Mucosa of descending colon (tissue), 3 donors: Measurements from ENCODE around the gene GLTP. TPM values are rescaled to one million over a fixed set of nuclear protein-coding genes. Genes with fewer than 3 reads are reported as not detected.
"Not testable (repeated sequence)": the region's sequence is repeated elsewhere in the genome, so short reads cannot be mapped to it uniquely, and the experiment has no call there.

Experiments used
- ATAC-seq: fragments of 200-7000 bp; cut with Tn5 transposase; one replicate; pipeline ENCODE4 v1.9.1; 2020; ENCODE audit warnings: mild to moderate bottlenecking, moderate library complexity
- DNase-seq, 3 donors: peaks; one replicate each; pipeline ENCODE4 v3.0.0-alpha.2; 2020
- H3K36me3 ChIP-seq: fragments of 200-600 bp; one replicate; pipeline ENCODE4 v1.8.0; 2021; ENCODE audit warnings: low read depth, mild to moderate bottlenecking
- H3K4me1 ChIP-seq: fragments of 200-600 bp; one replicate; pipeline ENCODE4 v1.8.0; 2021; ENCODE audit warnings: low read depth, mild to moderate bottlenecking
- H3K4me3 ChIP-seq: fragments of 200-600 bp; one replicate; pipeline ENCODE4 v1.8.0; 2021; ENCODE audit warnings: mild to moderate bottlenecking
- H3K9me3 ChIP-seq: fragments of 200-600 bp; one replicate; pipeline ENCODE4 v1.8.0; 2021; ENCODE audit warnings: mild to moderate bottlenecking
- CTCF ChIP-seq: fragments of 200-600 bp; IDR thresholded peaks from one replicate; pipeline ENCODE4 v1.8.0; 2022; ENCODE audit warnings: antibody characterized with exemption, mild to moderate bottlenecking
- intact Hi-C, 2 donors: fragments of 100-400 bp; cut with DNase I in 1 of 2; cut with micrococcal nuclease in 1 of 2; formaldehyde crosslinking; loops; one replicate each; pipeline versions ENCODE4 v1.11.0 to v1.11.1; 2022; cut with DNase I, micrococcal nuclease
- total RNA-seq, 3 donors: library from RNA; stranded (reverse); fragmentation: NEBNext Ultra II Directional in 2 of 3; extraction: Animal tissue kit (Norgen Biotek cat#: 25700) in 2 of 3; gene quantifications; one replicate each; pipeline versions ENCODE4 v1.2.1 to v1.2.4, GENCODE V29; 2021 to 2023
- donor health status: DM: no; HTN: no; CAD: no; lungs with moderate emphysema.
- donor health status: DM: no; HTN: no; CAD: no.
- donor health status: DM: no; HTN: yes; CAD: no.

The GLTP gene
- total RNA-seq, 3 donors from 2014 or later: 58.8 to 101 (median 98.9) TPM

- Histone ChIP-seq H3K4me3 (no peak overlapping the region), H3K36me3 (no peaks in the 10 kb centered on the region), H3K4me1 (peaks cover 43% of the 10 kb centered on the region), H3K9me3 (no peaks in the 10 kb centered on the region)
- ATAC-seq (peak; percentile 13), DNase-seq (no peak)
- no peak for TF ChIP-seq CTCF
- intact Hi-C loops: no loop called here
Measured at GRCh38 chr12:109864916-109865315, 15.4 kb downstream of the GLTP start.

GRCh38 chr12:109863847-109864712 lies 16.3 kb downstream of the GLTP start:
- DNase-seq (peak in 1 of 3 donors; percentile 75), ATAC-seq (peak; percentile 84)
- no peak for TF ChIP-seq CTCF
- Histone ChIP-seq H3K4me3 (no peak overlapping the region), H3K9me3 (no peaks in the 10 kb centered on the region), H3K36me3 (no peaks in the 10 kb centered on the region), H3K4me1 (peaks cover 43% of the 10 kb centered on the region)
- intact Hi-C loops: no loop called here

- DNase-seq, H3K36me3 ChIP-seq, H3K9me3 ChIP-seq, intact Hi-C loops, ATAC-seq, H3K4me3 ChIP-seq: not testable (repeated sequence)
- H3K4me1 ChIP-seq: peaks cover 33% of the 10 kb centered on the region
Measured at GRCh38 chr12:109862491-109862890, 17.9 kb downstream of the GLTP start.

- no peak for DNase-seq
Measured at GRCh38 chr12:109861689-109862314, 18.5 kb downstream of the GLTP start.

DNA sequence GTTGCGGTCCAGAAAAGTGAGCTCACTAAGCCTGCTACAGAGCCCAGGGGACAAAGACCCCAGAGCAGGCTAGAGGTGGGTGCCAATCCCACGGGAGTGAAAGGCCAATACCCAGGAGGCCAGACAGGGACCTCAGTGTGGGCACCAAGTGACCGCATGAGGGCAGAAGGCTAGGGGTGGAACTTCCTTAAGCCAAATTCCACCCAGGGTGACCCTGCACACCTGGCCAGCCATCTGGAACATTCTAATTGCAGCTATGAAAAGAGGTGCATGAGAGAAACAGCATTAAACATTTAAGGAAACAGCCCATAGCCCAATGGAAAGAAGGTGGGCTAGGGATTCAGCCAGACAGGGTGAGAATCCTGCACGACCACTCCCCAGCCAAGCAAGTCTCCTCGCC lies 19.4 kb downstream of the GLTP start:
- Histone ChIP-seq H3K4me1 (peaks cover 30% of the 10 kb centered on the region), H3K9me3 (no peaks in the 10 kb centered on the region), H3K4me3 (no peak overlapping the region), H3K36me3 (no peaks in the 10 kb centered on the region)
- DNase-seq (no peak), ATAC-seq (no peak)
- TF ChIP-seq CTCF: no peak
- intact Hi-C loops: no loop called here

More at GRCh38 chr12:109861689-109862314, 18.5 kb downstream of the GLTP start:
- peak; percentile 69 for ATAC-seq
- no peak overlapping the region for H3K4me3 ChIP-seq
- intact Hi-C loops: no loop called here
- no peak for TF ChIP-seq CTCF
- H3K9me3 ChIP-seq: no peaks in the 10 kb centered on the region
- H3K36me3 ChIP-seq: no peaks in the 10 kb centered on the region
- H3K4me1 ChIP-seq: peaks cover 31% of the 10 kb centered on the region

DNA sequence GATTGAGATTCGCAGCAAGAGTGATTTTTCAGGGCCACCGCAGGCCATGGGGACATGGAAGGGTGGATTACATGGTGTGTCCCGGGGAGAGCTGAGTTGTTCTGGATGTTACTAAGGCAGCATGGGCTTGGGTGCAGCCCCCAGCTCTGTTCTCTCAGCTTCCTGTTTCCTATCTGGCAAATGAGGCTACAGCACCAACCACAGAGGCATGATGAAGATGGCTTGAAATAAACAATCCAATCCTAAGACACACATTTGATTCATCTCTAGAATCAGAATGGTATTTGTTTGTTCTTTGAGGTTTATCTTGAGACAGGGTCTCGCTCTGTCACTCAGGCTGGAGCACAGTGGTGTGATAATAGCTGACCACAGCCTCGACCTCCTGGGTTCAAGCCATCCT lies 21.6 kb downstream of the GLTP start:
- intact Hi-C loops: no loop called here
- no peak for TF ChIP-seq CTCF
- H3K4me1 ChIP-seq: peaks cover 11% of the 10 kb centered on the region
- H3K4me3 ChIP-seq: no peak overlapping the region
- no peaks in the 10 kb centered on the region for H3K9me3 ChIP-seq
- ATAC-seq (no peak), DNase-seq (no peak)
- no peaks in the 10 kb centered on the region for H3K36me3 ChIP-seq
